GM18868 (cell line): Measurements from ENCODE around the gene KLK1.
"Not testable (repeated sequence)": the region's sequence is repeated elsewhere in the genome, so short reads cannot be mapped to it uniquely, and the experiment has no call there.

Experiments
- ATAC-seq: cut with Tn5 transposase; IDR thresholded peaks from one replicate; pipeline ENCODE4 v1.9.1; 2021; ENCODE audit warnings: mild to moderate bottlenecking, moderate library complexity; ENCODE audit not compliant: unreplicated experiment

KLK1 gene

DNA sequence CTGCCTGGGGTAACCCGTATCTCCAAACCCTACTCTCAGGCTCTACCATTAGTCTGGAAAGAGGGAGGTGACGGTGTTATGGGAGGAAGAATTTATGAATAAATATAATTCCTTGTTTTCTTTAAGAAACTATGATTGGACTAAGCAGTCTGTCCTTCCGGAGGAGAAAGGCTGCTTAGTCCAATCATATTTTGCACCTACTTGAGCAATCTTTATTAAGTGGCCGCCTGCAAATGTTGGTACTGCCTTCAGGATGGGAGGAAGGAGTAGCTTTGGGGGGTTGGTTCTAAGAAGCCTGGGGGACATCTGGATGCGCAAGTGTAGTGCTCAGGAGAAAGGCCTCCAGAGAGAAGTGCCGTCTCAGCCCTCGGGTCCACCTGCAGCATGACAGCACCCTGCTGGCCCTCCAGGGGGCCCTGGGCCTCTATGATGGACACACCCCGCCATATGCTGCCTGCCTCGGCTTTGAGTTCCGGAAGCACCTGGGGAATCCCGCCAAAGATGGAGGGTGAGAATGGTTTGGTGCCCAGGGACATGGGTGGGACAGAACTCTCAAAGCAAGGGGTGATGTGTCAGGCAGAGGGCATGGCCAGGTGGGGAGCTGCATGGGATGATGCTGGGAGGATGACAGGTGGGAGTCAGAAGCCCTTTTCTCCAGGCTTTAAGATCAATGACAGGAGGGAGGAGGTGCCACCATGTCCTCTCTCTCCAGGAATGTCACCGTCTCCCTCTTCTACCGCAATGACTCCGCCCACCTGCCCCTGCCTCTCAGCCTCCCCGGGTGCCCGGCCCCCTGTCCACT lies 29.3 kb downstream of the KLK1 start:
- no peak for ATAC-seq

DNA sequence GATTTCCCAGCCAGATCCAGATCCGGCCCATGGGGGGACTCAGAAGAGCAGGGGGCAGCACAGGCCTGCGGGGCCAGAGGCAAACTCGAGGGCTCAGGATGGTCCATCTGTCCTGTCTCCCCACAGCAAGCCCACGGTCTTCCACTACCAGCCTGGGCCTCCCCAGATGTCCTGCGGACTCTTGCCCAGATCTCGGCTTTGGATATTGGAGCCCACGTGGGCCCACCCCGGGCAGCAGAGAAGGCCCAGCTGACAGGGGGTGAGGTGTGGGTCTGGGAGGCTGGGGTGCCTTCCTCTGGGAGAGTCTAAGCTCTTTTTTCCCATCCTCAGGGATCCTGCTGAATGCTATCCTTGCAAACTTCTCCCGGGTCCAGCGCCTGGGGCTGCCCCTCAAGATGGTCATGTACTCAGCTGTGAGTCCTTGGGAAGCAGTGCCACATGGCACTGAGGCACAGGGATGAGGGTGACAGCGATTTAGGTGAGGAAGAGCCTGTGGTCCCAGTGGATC lies 30.0 kb downstream of the KLK1 start:
- no peak for ATAC-seq

- ATAC-seq: no peak
Observed at GRCh38 chr19:50792272-50793250, 31.0 kb downstream of the KLK1 start.

- no peak for ATAC-seq
Observed at GRCh38 chr19:50791594-50792271, 31.9 kb downstream of the KLK1 start.

- ATAC-seq: no peak
Observed at GRCh38 chr19:50790922-50791467, 32.6 kb downstream of the KLK1 start.

GRCh38 chr19:50790396-50790795 lies 33.2 kb downstream of the KLK1 start, which contains the start of gene ACP4:
Gene ACP4, plus strand, starts transcription at chr19:50790415. Its CDS starts 0 bp downstream, at chr19:50790415.
- no peak for ATAC-seq

- no peak for ATAC-seq
Observed at GRCh38 chr19:50785329-50785728, 38.3 kb downstream of the KLK1 start.

DNA sequence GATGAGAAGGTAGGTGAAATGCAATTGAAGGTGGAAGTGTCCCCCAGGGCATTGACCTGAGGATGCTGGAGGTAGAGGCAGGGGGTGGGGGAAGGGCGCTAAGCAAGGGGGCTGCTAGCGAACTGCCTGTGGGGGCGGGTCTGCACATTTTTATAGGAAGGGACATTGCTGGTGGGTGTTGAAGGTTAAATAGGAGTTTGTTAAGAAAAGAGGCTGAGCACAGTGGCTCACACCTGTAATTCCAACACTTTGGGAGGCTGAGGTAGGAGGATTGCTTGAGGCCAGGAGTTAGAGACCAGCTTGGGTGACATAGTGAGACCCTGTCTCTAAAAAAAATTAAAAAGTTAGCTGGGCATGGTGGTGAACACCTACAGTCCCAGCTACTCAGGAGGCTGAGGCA lies 38.9 kb downstream of the KLK1 start:
- no peak for ATAC-seq

DNA sequence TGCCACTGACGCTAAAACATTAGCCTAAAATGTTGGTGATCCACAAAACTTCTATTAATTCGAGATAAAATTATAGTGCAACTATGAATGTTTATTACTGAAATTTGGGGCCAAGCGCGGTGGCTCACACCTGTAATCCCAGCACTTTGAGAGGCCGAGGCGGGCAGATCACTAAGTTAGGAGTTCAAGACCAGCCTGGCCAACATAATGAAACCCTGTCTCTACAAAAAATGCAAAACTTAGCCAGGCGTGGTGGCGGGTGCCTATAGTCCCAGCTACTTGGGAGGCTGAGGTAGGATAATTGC lies 39.8 kb downstream of the KLK1 start:
- ATAC-seq: not testable (repeated sequence)

DNA sequence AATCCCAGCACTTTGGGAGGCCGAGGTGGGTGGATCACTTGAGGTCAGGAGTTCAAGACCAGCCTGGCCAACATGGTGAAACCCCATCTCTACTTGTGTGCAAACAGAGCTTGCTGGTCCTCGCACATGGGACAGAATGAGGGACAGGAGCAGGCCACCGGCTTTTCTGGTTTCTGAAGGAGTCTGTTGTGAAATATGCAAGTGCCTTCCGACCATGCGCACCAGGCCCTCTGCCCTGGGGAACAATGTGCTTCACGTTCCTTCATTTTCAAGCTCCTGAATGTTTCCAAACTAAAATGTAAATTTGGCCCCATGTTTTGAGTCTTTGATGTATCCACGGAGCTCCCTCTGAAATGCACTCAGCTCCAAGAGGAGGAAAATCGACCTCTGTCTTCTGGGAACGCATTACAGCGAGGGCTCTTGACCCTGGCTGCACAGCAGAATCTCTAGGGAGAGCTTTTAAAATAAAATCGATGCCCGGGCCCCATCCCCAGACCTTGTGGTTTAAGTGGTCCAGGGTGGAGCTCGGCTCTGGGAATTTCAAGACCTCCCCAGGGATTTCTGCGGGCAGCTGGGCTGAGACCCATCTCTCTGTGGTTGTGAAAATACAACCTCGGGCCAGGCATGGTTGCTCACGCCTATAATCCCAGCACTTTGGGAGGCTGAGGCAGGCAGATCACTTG lies 42.7 kb downstream of the KLK1 start:
- no peak for ATAC-seq

DNA sequence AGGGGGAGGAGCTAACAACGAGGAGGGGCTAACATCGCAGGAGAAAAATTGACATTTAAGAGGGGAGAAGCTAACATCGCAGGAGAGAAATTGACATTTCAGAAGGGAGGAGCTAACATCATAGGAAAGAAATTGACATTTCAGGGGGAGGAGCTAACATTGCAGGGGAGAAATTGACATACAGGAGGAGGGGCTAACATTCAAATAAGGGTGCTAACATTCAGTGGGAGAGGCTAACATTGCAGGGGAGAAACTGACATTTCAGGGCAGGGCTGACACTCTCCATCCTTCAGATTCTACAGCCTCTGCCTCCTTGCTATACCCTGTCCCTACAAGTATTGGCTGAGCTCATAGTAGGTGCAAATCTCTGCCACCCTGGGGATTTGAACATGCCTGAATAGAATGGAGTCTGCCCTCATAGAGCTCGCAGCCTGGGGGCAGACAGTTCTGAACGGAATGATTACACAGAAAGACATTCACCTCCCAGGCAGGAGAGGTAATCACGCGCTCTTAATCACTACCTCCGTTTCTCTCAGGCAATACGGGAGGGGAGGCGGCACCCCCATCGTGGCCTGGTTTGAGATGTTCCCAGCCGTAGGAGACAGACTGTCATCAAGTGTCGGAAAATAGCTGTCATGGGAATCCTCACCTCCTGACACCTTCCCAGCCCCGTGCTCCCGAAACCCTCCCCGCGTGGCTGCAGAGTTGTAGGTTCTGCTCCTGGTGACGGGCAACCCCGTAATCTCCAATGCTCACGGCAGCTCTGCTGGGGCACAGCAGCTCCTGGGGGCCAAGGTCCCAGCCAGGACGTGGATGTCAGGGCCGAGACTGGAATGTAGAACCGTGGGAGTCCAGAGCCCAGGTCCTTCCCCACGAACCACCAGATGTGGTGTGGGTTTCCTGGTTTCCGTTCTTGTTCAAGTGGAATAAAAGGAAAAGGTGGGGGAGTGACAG lies 43.8 kb downstream of the KLK1 start:
- ATAC-seq: no peak

- ATAC-seq: no peak
Observed at GRCh38 chr19:50778906-50779430, 44.6 kb downstream of the KLK1 start.

DNA sequence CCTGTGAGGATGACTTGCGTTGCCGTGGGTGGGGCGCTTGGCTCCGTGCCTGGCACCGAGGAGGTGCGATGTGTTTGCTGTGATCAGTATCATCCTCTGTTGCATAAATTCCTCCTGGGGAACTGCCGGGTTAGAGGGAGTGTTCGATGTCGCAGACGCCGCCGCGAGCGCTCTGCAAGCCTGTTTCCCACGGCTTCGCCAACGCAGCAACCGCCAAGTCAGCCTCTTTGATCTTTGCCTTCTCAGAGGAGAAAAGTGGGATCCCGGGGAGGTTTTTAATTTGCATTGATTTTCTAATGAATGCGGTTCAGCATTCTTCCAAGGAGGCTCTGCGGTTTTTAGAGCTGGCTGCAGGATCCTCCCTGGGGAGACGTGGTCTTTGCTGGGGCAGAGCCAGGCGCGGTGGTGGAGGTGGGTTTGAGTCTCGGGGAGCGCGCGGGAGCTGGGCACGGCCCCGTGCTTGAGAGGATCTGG lies 45.7 kb downstream of the KLK1 start:
- no peak for ATAC-seq

DNA sequence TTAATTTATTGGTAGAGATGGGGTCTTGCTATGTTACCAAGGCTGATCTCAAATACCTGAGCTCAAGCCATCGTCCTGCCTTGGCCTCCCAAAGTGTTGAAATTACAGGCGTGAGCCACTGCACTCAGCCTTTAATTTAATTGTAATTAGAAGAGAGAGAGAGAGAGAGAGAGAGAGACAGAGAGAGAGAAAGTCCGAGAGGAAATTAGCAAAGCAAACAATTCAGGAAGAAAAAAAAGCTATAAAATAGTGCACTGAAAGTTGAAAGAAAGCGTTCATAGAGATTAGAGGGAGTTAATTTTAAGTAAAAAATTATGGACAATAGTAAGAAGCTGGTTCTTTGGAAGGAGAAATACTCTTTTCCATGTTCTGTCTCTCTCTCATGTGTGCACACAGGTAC lies 46.3 kb downstream of the KLK1 start:
- ATAC-seq: no peak

DNA sequence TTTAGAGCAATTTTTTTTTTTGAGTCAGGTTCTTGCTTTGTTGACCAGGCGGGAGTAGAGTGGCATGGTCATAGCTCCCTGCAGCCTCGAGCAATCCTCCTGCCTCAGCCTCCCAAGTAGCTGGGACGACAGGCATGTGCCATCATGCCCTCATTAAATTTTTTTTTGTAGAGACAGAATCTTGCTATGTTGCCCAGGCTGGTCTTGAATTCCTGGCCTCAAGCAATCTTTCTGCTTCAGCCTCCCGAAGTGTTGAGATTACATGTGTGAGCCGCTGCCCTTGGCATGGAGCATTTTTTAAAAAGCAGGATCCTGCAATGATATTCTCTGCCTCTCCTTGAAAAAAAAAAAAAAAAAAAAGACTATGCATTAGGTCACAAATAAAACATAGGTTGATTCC lies 47.5 kb downstream of the KLK1 start:
- ATAC-seq: no peak

DNA sequence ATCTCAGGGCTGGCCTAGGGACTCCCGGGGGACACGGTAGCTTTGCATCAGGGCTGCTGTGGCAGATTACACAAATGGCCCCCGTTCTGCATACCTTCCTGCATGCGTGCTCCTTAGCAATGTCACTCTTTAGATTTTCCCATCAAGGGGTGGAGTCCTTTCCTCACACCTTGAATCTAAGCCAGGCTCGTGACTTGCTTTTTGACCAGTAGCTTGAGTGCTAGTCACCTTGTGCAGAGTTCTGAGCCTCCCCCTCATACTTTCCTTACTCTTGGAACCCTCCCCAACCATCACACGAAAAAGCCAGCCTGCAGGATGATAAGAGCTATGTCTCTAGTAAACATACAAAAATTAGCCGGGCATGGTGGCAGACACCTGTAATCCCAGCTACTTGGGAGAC lies 50.1 kb downstream of the KLK1 start:
- not testable (repeated sequence) for ATAC-seq

- ATAC-seq: not testable (repeated sequence)
Observed at GRCh38 chr19:50772912-50773311, 50.7 kb downstream of the KLK1 start.

GRCh38 chr19:50772476-50772875 lies 51.1 kb downstream of the KLK1 start:
- no peak for ATAC-seq

GRCh38 chr19:50770888-50771287 lies 52.7 kb downstream of the KLK1 start:
- no peak for ATAC-seq
